Mucosa of rectum (tissue), 2 donors: ENCODE measurements around the gene PSMB3.
A peak's percentile ranks its signal among the peaks of the same experiment; 100 is the strongest.

Source experiments
- H3K27ac ChIP-seq, 2 donors: one replicate each; pipeline ENCODE4 v1.7.0; 2013; ENCODE audit warnings: inconsistent platforms in 2 of 2, low read depth in 2 of 2, low read length in 2 of 2
- H3K27me3 ChIP-seq, 2 donors: one replicate each; pipeline ENCODE4 v1.7.0; 2013; ENCODE audit warnings: low read length in 2 of 2; ENCODE audit not compliant: control insufficient read depth in 2 of 2, insufficient read depth in 2 of 2
- H3K36me3 ChIP-seq, 2 donors: one replicate each; pipeline ENCODE4 v1.7.0; 2013; ENCODE audit warnings: low read length in 2 of 2; ENCODE audit not compliant: control insufficient read depth in 2 of 2, insufficient read depth in 2 of 2
- H3K4me1 ChIP-seq, 2 donors: one replicate each; pipeline ENCODE4 v1.7.0; 2013; ENCODE audit warnings: low read length in 2 of 2, mild to moderate bottlenecking in 1 of 2; ENCODE audit not compliant: control insufficient read depth in 2 of 2, insufficient read depth in 2 of 2
- H3K4me3 ChIP-seq, 2 donors: one replicate each; pipeline ENCODE4 v1.7.0; 2013; ENCODE audit warnings: low read length in 2 of 2
- H3K9ac ChIP-seq, 2 donors: one replicate each; pipeline ENCODE4 v1.7.0; 2013; ENCODE audit warnings: low read length in 2 of 2, low read depth in 1 of 2, mild to moderate bottlenecking in 1 of 2
- H3K9me3 ChIP-seq, 2 donors: one replicate each; pipeline ENCODE4 v1.7.0; 2013; ENCODE audit warnings: low read length in 2 of 2; ENCODE audit not compliant: control insufficient read depth in 2 of 2
- donor health status: healthy.
- donor health status: Normal muscosa, but diverticular disease.

The PSMB3 gene

GRCh38 chr17:38728290-38728831 is 24.2 kb upstream of the PSMB3 start:
- Histone ChIP-seq H3K27ac (peak overlapping the region in 1 of 2 donors; percentile 34), H3K4me1 (peaks cover 54 to 60% of the 10 kb centered on the region in 2 donors), H3K36me3 (peaks cover 0 to 11% of the 10 kb centered on the region in 2 donors), H3K9me3 (no peaks in the 10 kb centered on the region), H3K9ac (no peak overlapping the region), H3K27me3 (no peaks in the 10 kb centered on the region), H3K4me3 (no peak overlapping the region)

- Histone ChIP-seq H3K27ac (peak overlapping the region; percentile 76 to 81), H3K9me3 (no peaks in the 10 kb centered on the region), H3K4me1 (peaks cover 59 to 65% of the 10 kb centered on the region in 2 donors), H3K27me3 (no peaks in the 10 kb centered on the region), H3K36me3 (peaks cover 8 to 13% of the 10 kb centered on the region in 2 donors), H3K9ac (peak overlapping the region; percentile 58 to 86), H3K4me3 (peak overlapping the region; percentile 74 to 76)
Observed at GRCh38 chr17:38729368-38729885, 23.1 kb upstream of the PSMB3 start.

GRCh38 chr17:38729886-38730525 is 22.5 kb upstream of the PSMB3 start, which contains the start of gene CISD3:
Gene CISD3 (plus strand): TSS chr17:38730341. CDS start chr17:38730359, 18 bp downstream.
- no peaks in the 10 kb centered on the region for H3K27me3 ChIP-seq
- peak within 1 kb of the TSS; percentile 98 to 99 for H3K9ac ChIP-seq
- H3K9me3 ChIP-seq: no peaks in the 10 kb centered on the region
- H3K4me1 ChIP-seq: peaks cover 55 to 64% of the 10 kb centered on the region in 2 donors
- peaks cover 8 to 11% of the 10 kb centered on the region in 2 donors for H3K36me3 ChIP-seq
- peak within 1 kb of the TSS; percentile 89 to 98 for H3K4me3 ChIP-seq
- H3K27ac ChIP-seq: peak within 1 kb of the TSS; percentile 93 to 99

- peaks cover 53 to 69% of the 10 kb centered on the region in 2 donors for H3K4me1 ChIP-seq
- H3K27me3 ChIP-seq: no peaks in the 10 kb centered on the region
- H3K9ac ChIP-seq: peak overlapping the region; percentile 98 to 99
- H3K36me3 ChIP-seq: peaks cover 9% of the 10 kb centered on the region in 2 donors
- no peaks in the 10 kb centered on the region for H3K9me3 ChIP-seq
- peak overlapping the region; percentile 89 to 98 for H3K4me3 ChIP-seq
- peak overlapping the region; percentile 93 to 99 for H3K27ac ChIP-seq
Observed at GRCh38 chr17:38730526-38731379, 21.8 kb upstream of the PSMB3 start.

- peak overlapping the region; percentile 98 to 99 for H3K9ac ChIP-seq
- peak overlapping the region; percentile 93 to 99 for H3K27ac ChIP-seq
- no peaks in the 10 kb centered on the region for H3K9me3 ChIP-seq
- H3K27me3 ChIP-seq: no peaks in the 10 kb centered on the region
- H3K4me3 ChIP-seq: peak overlapping the region; percentile 89 to 98
- peaks cover 51 to 65% of the 10 kb centered on the region in 2 donors for H3K4me1 ChIP-seq
- H3K36me3 ChIP-seq: peaks cover 9 to 11% of the 10 kb centered on the region in 2 donors
Observed at GRCh38 chr17:38731526-38732294, 20.8 kb upstream of the PSMB3 start.

GRCh38 chr17:38732376-38733281 is 19.9 kb upstream of the PSMB3 start:
- Histone ChIP-seq H3K4me1 (peaks cover 50 to 62% of the 10 kb centered on the region in 2 donors), H3K4me3 (peak overlapping the region; percentile 89 to 98), H3K27ac (peak overlapping the region; percentile 93 to 99), H3K27me3 (no peaks in the 10 kb centered on the region), H3K36me3 (peaks cover 8 to 11% of the 10 kb centered on the region in 2 donors), H3K9me3 (no peaks in the 10 kb centered on the region), H3K9ac (peak overlapping the region in 1 of 2 donors; percentile 98)

GRCh38 chr17:38733282-38733981 is 19.1 kb upstream of the PSMB3 start:
- Histone ChIP-seq H3K9ac (peak overlapping the region in 1 of 2 donors; percentile 23), H3K4me1 (peaks cover 49 to 61% of the 10 kb centered on the region in 2 donors), H3K27ac (peak overlapping the region; percentile 93 to 99), H3K4me3 (no peak overlapping the region), H3K36me3 (peaks cover 10 to 15% of the 10 kb centered on the region in 2 donors), H3K27me3 (no peaks in the 10 kb centered on the region), H3K9me3 (no peaks in the 10 kb centered on the region)

- H3K4me1 ChIP-seq: peaks cover 44 to 60% of the 10 kb centered on the region in 2 donors
- no peak overlapping the region for H3K9ac ChIP-seq
- no peak overlapping the region for H3K27ac ChIP-seq
- no peaks in the 10 kb centered on the region for H3K9me3 ChIP-seq
- H3K36me3 ChIP-seq: peaks cover 10 to 15% of the 10 kb centered on the region in 2 donors
- no peak overlapping the region for H3K4me3 ChIP-seq
- no peaks in the 10 kb centered on the region for H3K27me3 ChIP-seq
Observed at GRCh38 chr17:38733982-38734973, 18.3 kb upstream of the PSMB3 start.
